Testis (tissue), 3 donors: ENCODE results near the gene PCBD2. TPM values are rescaled to one million over a fixed set of nuclear protein-coding genes. Genes with fewer than 3 reads are reported as not detected.

Experiments
- DNase-seq: peaks from one replicate; pipeline ENCODE4 v3.0.0-alpha.2; 2019
- H3K27ac ChIP-seq, 2 donors: fragments of 200-600 bp; sonication (generic); one replicate each; pipeline ENCODE4 v1.5.1; 2019
- H3K27me3 ChIP-seq: fragments of 200-600 bp; sonication (generic); one replicate; pipeline ENCODE4 v1.5.1; 2019
- H3K36me3 ChIP-seq: fragments of 200-600 bp; sonication (generic); one replicate; pipeline ENCODE4 v1.5.1; 2017; ENCODE audit warnings: low read depth; ENCODE audit errors: missing control alignments
- H3K4me1 ChIP-seq: fragments of 200-600 bp; sonication (generic); one replicate; pipeline ENCODE4 v1.5.1; 2019
- H3K4me3 ChIP-seq, 2 donors: fragments of 200-600 bp; sonication (generic); one replicate each; pipeline ENCODE4 v1.5.1; 2017 to 2019
- H3K9me3 ChIP-seq: fragments of 200-600 bp; sonication (generic); one replicate; pipeline ENCODE4 v1.5.1; 2017
- POLR2A ChIP-seq: fragments of 450-650 bp; IDR thresholded peaks from one replicate; pipeline ENCODE4 v1.6.1; 2017; ENCODE audit warnings: antibody characterized with exemption, mild to moderate bottlenecking, moderate library complexity
- WGBS, 2 donors: methylation state at CpG; one replicate each; pipeline ENCODE4 v1.1.5; 2018; 5-methylcytosine and 5-hydroxymethylcytosine counted together
- intact Hi-C: fragments of 100-400 bp; cut with DNase I; formaldehyde crosslinking; loops from one replicate; pipeline ENCODE4 v1.15.1; 2023; ENCODE audit warnings: low total_unique reads
- polyA plus RNA-seq: library from polyadenylated mRNA; stranded (reverse); fragments of 350-450 nt; fragmentation: Illumina TruSeq; extraction: RNeasy Lipid Tissue Mini Kit (QIAGEN cat#74804); gene quantifications from one replicate; pipeline ENCODE4 v1.2.3, GENCODE V29; 2014; ENCODE audit warnings: low read depth, low replicate concordance; ENCODE audit not compliant: insufficient read depth
- total RNA-seq, 2 donors: library from RNA; depleted of rRNA; stranded (reverse); fragments of >200 nt; gene quantifications; one replicate each; pipeline ENCODE4 v1.2.3, GENCODE V29; 2016
- TF ChIP-seq, protein P1 (sequence below), 3 experiments: fragments of 450-650 bp in 2 of 3; fragments of 200-600 bp in 1 of 3; sonication (generic) in 1 of 3; IDR thresholded peaks; one replicate each; pipeline ENCODE4 v1.5.1; 2016 to 2019; ENCODE audit warnings: antibody characterized with exemption in 3 of 3, mild to moderate bottlenecking in 2 of 3, moderate library complexity in 1 of 3

The PCBD2 gene
- total and polyA plus RNA-seq, 3 donors from 2014 or later = 5.9 to 17.6 (median 13.4) TPM

DNA sequence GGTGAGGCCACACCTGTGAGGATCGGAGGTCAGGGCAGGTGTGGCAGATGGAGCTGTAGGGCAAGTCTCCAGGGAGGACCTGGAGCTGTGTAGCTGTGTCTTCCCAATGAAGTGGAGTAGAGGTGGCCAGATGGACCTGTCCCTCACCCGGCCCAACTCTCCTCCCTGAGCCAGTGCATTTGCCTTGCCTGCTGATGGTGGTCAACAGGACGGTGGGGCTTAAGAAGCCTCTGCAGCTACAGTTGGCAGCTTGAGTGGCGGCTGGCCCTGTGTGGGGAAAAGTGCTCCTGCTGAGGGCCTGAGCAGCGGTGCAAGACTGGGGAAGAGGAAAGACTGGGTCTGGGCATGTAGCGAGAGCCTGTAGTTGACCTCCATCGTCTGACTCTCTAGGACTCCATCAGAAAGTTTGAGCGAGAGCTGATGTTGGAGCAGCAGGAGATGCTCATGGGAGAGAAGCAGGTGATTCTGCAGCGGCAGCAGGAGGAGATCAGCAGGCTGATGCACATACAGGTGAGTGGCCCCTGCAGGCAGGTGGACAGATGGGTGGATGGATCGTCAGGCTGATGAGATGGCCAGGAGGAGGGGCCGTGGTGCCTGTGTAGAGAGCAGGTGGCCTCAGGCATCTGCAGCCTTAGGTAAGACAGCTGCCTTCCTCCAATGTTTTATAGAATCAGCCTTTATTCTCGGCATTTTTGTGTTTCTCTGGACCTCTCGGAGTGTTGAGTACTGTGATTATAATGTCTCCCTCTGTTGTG is 104.2 kb downstream of the PCBD2 start:
- H3K36me3 ChIP-seq = no peaks in the 10 kb centered on the region
- no peaks in the 10 kb centered on the region for H3K4me1 ChIP-seq
- intact Hi-C loops = no loop called here
- TF ChIP-seq POLR2A = no peak
- TF ChIP-seq, protein P1, sequence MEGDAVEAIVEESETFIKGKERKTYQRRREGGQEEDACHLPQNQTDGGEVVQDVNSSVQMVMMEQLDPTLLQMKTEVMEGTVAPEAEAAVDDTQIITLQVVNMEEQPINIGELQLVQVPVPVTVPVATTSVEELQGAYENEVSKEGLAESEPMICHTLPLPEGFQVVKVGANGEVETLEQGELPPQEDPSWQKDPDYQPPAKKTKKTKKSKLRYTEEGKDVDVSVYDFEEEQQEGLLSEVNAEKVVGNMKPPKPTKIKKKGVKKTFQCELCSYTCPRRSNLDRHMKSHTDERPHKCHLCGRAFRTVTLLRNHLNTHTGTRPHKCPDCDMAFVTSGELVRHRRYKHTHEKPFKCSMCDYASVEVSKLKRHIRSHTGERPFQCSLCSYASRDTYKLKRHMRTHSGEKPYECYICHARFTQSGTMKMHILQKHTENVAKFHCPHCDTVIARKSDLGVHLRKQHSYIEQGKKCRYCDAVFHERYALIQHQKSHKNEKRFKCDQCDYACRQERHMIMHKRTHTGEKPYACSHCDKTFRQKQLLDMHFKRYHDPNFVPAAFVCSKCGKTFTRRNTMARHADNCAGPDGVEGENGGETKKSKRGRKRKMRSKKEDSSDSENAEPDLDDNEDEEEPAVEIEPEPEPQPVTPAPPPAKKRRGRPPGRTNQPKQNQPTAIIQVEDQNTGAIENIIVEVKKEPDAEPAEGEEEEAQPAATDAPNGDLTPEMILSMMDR (IDR thresholded peaks at IDR 0.05) = no peak
- H3K9me3 ChIP-seq = no peaks in the 10 kb centered on the region
- H3K27ac ChIP-seq = no peak overlapping the region
- DNase-seq = no peak
- no peaks in the 10 kb centered on the region for H3K27me3 ChIP-seq
- H3K4me3 ChIP-seq = no peak overlapping the region
- WGBS, 2 donors = 90 to 91% methylated on average over 11 to 12 of the region's 13 CpGs

DNA sequence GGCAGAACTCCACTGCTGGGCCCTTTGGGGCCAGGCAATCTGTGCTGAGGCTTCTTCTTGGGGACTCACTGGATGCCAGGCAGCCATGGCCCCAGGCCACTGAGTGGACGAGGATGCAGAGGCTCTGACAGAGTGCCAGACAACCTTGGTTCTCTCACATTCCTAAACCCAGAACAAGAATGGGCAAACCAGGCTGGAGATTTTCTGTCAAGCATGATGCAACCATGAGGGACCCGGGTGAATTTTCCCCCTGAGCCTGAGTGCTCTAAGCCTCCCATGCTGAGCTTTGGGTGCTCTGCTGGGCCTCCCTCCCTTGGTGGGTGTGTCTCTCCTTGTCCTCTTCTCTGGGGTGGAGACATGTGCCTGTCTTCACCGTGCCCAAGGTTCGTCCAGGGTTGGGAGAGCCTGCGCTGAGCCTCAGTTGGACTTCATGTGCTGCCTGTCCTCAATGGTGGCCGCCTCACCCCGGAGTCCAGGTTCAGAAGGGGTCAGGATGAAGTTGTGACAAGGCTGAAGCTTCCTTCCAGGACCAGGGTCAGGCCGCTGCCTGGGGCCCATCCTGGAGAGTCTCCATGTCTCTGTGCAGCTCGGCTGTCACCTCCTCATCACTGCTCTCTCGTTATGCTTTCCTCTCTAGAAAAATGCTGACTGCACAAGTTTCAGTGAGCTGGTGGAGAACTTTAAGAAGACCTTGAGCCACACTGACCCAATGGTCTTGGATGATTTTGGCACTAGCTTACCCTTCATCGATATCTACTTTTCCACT is 105.0 kb downstream of the PCBD2 start:
- Histone ChIP-seq H3K9me3 (no peaks in the 10 kb centered on the region), H3K4me1 (no peaks in the 10 kb centered on the region), H3K27me3 (no peaks in the 10 kb centered on the region), H3K27ac (no peak overlapping the region), H3K36me3 (no peaks in the 10 kb centered on the region), H3K4me3 (no peak overlapping the region)
- DNase-seq = no peak
- TF ChIP-seq, protein P1 (IDR thresholded peaks at IDR 0.05) = no peak
- no peak for TF ChIP-seq POLR2A
- 92 to 96% methylated on average over 10 to 11 of the region's 11 CpGs for WGBS, 2 donors
- intact Hi-C loops = no loop called here

DNA sequence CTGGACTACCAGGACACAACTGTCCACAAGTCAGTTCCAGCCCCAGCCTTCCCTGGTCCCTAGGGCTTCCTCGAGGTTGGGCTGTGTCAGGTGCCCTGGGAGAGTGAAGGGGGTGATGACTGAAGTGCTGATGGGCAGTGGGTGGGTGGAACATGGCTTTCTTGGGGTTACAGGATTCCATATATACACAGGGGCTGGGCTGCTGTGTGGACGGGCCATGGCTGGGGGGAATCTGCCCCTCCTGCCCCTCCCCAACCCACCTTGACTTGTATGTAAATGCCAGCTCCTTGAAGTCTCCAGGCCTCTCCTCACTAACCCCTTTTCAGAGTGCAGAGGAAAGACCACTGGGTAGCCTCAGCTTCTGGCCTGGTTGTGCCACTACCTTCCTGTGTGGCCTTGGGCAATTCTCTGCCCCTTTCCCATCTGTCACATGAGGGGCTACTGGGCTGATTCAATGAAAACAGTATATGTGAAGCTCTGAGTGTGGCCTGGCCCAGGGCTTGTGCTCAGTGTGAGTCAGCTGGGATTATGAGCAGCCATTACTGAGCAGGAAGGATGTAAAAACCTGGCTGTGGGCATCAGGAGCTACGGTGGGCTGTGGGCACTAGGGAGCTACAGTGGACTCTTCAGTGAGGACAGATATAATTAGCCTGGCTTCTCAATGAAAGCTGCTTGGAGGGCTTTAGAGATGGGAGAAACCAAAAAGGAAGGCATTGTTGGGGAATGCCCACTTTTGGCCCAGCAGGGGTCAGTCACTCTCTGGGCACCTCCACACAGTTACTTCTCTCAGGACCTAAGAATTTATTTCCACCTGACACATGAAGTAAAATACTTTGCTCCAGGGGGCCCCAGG is 105.8 kb downstream of the PCBD2 start:
- DNase-seq = no peak
- no peaks in the 10 kb centered on the region for H3K27me3 ChIP-seq
- no peak overlapping the region for H3K4me3 ChIP-seq
- H3K4me1 ChIP-seq = no peaks in the 10 kb centered on the region
- no peaks in the 10 kb centered on the region for H3K9me3 ChIP-seq
- H3K36me3 ChIP-seq = no peaks in the 10 kb centered on the region
- 92 to 97% methylated on average over 3 of the region's 3 CpGs for WGBS, 2 donors
- no peak for TF ChIP-seq POLR2A
- TF ChIP-seq, protein P1 (IDR thresholded peaks at IDR 0.05) = no peak
- intact Hi-C loops = no loop called here
- no peak overlapping the region for H3K27ac ChIP-seq

DNA sequence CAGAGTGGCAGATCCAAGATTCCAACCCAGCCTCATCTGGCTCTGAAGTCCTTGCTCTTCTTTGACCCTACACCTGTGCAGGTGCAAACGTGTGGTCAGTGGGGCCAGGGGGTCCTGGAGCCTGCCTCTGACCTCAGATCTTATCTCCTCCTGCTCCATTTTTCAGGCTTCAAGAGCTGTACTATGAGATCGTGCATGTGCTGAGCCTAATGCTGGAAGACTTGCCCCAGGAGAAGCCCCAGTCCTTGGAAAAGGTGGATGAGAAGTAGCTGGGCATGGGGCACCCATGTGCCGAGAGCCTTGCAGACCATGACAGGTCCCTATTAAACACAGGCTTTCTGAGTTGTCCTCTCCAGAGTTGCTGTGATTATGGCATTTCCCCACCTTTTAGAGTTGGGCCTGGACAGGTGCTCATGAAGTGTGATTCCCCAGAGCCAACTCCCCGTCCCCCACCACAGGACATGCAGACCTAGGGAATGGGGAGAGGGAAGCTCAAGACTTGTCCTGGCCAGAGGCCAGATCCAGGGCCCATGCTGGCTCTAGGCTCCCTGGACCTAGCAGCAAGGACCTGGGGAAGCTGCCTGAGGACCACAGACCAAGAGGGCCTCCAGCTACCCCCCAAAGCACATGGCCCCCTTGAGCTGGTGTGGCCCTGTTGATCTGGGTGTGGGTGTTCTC is 106.6 kb downstream of the PCBD2 start:
- TF ChIP-seq, protein P1 (IDR thresholded peaks at IDR 0.05) = no peak
- no peak for TF ChIP-seq POLR2A
- H3K4me1 ChIP-seq = no peaks in the 10 kb centered on the region
- no peaks in the 10 kb centered on the region for H3K27me3 ChIP-seq
- H3K9me3 ChIP-seq = no peaks in the 10 kb centered on the region
- intact Hi-C loops = no loop called here
- H3K36me3 ChIP-seq = no peaks in the 10 kb centered on the region
- no peak for DNase-seq
- WGBS, 2 donors = 82 to 94% methylated on average over 4 of the region's 4 CpGs
- no peak overlapping the region for H3K4me3 ChIP-seq
- H3K27ac ChIP-seq = no peak overlapping the region
